ENCODE results near the gene NYNRIN.
"Not testable (repeated sequence)": the region's sequence is repeated elsewhere in the genome, so short reads cannot be mapped to it uniquely, and the experiment has no call there.

The NYNRIN gene

GRCh38 chr14:24431569-24432258 lies 32.9 kb downstream of the NYNRIN start:
- peak; percentile 90 to 91 for DNase-seq (ENCODE audit: low read depth in 2 of 2)

DNA sequence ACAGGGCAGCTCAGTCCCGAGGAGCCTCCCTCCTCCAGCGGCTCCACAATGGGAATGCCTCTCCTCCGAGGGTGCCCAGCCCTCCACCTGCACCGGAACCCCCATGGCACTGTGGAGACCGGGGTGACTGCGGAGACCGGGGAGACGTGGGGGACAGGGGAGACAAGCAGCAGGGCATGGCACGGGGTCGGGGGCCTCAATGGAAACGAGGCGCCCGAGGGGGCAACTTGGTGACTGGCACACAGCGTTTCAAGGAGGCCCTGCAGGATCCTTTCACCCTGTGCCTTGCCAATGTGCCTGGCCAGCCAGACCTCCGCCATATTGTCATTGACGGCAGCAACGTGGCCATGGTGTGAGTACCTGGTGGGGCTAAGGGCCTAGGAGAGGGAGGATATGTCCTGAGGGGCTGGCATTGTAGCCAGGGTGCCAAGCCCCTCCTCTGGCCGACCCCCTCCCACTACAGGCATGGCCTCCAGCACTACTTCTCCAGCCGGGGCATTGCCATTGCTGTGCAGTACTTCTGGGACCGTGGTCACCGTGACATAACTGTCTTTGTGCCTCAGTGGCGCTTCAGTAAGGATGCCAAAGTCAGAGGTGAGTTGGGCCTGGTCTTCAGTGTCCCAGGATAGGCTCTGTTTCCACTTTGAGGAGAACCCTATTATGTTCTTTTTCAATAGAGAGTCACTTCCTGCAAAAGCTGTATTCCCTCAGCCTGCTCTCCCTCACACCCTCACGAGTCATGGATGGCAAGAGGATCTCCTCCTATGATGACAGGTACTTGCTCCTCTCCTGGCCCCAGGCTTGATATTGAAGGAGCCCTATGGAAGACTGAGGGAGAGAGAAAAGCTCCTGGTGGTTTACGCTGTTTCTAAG lies 33.7 kb downstream of the NYNRIN start:
- DNase-seq (ENCODE audit: low read depth in 2 of 2), result no peak

DNA sequence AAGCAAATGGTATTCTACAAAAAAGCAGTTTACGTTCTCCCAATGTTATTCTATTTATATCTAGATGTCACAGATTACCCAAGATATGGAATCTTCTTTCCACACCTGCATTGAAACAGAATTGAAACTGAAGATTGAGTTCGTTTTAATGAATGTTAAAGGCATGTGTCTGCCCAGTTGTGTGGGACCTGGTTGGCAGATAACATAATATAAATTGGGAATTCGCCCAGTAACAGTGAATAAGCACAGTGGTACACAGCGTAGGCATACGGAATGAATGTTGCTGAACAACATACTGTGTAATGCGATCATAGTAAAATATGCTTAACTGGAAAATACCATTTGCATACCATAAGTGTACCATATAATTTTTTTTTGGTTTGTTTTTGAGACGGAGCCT lies 35.2 kb downstream of the NYNRIN start:
- DNase-seq (ENCODE audit: low read depth in 2 of 2), result no peak

- DNase-seq (ENCODE audit: low read depth in 2 of 2), result no peak
Measured at GRCh38 chr14:24434676-24435075, 35.9 kb downstream of the NYNRIN start.

- no peak for DNase-seq (ENCODE audit: low read depth in 2 of 2)
Measured at GRCh38 chr14:24435192-24435810, 36.5 kb downstream of the NYNRIN start.

GRCh38 chr14:24435998-24436354 lies 37.2 kb downstream of the NYNRIN start:
- DNase-seq (ENCODE audit: low read depth in 2 of 2), result no peak

DNA sequence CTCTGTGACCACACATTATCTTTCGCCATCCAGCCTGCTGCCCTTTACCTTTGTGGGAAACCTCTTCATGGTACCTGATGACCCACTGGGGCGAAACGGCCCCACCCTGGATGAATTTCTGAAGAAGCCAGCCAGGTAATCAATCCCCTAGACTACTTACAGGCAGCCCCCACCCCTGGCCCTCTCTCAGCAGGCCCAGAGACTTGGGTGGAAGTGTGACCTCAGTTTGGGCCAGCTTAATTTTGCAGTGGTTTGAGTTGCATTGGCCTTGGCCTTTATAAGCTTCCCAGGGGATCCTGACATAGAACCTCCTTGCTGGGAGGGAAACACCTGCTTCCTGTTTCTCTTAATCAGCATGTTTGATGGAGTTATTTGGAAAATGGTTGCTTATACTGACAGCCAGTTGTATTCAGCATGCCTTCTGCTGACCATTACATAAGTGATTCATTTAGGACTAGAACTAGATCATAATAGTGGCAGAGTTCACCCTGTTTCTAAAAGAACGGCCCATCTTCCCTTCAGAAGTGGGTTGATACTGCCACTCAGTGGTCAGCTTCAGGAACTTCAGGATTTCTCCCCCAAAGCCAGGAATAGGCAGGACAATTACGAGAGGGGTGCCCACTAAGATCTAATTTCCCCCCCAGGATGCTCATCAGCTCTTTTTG lies 37.7 kb downstream of the NYNRIN start:
- DNase-seq (ENCODE audit: low read depth in 2 of 2), result no peak

DNA sequence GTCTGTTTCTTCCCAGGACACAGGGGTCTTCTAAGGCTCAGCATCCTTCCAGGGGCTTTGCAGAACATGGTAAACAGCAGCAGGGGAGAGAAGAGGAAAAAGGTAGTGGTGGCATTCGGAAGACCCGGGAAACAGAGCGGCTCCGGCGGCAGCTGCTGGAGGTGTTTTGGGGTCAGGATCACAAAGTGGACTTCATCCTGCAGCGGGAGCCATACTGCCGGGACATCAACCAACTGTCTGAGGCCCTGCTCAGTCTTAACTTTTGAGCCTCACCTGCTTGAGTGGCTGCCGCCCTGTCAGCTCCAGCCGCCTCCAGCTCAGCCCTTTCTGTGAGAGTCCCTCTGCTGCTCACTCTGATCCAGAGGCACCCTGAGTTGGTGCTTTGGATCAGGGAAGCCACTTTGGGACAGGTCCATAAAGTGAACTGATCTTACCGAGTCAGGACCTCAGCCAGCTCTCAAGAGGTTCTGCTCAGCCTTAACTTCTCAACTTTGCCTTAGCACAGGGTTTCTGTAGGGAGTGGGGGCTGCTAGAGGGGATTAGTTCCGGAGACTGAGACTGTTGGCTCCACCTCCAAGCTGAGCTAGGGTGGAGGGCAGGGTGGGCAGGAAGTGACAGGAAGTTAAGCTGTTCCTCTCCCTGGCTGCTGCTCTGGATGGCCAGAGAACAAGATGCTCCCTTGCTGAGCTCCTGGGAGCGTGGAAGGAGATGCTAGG lies 38.4 kb downstream of the NYNRIN start:
- DNase-seq (ENCODE audit: low read depth in 2 of 2), result no peak

DNA sequence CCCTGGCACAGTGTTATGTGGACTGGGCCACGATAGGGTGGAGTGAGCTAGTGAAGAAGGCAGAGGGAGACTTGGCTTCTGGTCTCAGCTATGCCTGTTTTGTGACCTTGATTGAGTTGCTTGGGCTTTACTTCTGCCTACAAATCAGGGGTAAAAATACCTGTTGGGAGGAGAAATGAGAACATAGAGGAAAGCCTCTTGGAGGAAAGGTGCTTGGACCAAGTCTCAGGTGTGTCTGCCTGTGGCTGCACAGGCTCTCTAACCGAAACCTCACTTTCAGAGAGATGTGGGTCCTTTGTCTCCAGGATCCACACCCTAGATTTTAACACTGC lies 38.9 kb downstream of the NYNRIN start:
- DNase-seq (ENCODE audit: low read depth in 2 of 2), result no peak

- no peak for DNase-seq (ENCODE audit: low read depth in 2 of 2)
Measured at GRCh38 chr14:24438223-24439097, 39.7 kb downstream of the NYNRIN start.

- no peak for DNase-seq (ENCODE audit: low read depth in 2 of 2)
Measured at GRCh38 chr14:24439257-24439656, 40.5 kb downstream of the NYNRIN start.

DNA sequence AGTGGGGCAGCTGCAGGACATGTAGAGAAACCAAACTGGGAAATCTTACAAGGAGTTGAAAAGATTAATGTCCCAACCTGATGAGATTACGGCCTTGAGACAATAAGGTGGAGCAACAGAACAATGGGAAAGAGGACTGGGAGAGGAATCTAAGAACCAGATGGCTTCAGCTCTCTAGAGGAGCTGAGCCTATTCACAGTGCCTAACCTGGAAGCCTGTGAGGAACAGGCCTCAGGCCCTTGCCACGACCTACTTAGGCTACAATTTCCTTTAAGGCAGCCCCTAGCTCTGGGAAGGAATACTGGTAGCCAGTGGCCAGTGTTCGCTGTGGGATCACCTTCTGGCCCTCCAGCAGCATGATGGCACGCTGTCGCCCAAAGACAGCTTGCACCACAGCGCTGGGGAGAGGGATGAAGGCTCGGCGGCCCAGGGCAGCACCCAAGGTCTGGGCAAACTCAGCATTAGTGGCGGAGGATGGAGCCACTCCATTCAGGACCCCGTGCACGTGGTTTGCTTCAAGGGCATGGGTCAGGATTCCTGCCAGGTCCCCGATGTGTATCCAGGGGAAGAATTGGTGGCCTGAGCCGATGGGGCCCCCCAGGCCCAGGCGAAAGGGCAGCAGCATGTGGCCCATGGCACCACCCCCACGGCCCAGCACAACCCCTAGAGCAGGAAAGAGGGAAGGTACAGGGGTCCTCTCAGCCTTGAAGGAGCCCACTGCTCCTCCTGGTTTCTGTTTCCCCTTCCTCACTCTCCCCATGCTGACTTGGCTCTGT lies 41.2 kb downstream of the NYNRIN start:
- no peak for DNase-seq (ENCODE audit: low read depth in 2 of 2)

DNA sequence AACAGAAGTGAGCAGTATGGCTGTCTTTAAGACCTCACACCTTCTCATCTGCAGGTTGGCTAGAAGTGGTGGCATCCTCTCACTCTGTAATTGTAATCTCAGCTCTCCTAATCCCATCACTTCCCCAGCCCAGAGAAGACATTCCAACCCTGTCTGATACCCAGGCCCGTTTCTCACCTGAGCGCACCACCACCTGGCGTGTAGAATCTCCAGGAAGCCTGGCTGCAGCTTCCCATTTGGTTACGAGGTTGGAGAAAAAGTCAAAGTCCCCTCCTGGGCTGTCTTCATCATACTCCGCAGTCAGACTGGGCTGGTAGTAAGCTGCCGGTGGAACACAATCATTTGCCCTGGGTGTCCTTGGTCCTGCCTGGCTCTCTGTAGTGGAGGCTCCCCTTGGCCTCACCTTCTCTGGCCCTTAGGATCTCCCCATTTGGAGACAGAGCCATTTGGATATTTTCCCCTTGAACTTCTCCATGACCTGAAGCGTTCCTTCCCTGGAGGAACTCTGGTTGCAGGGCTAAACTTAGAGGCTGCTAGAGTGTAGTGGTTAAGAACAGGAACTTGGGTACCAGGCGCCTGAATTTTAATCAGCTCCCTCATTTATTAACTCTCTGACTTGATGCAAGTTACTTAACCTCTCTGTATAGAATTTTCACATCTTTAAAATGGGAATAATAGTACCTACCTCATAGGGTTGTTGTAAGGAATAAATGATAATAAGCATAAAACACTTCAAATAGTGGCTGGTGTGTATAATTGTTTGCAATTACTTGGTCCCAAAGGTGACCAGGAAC lies 42.0 kb downstream of the NYNRIN start:
- no peak for DNase-seq (ENCODE audit: low read depth in 2 of 2)

DNA sequence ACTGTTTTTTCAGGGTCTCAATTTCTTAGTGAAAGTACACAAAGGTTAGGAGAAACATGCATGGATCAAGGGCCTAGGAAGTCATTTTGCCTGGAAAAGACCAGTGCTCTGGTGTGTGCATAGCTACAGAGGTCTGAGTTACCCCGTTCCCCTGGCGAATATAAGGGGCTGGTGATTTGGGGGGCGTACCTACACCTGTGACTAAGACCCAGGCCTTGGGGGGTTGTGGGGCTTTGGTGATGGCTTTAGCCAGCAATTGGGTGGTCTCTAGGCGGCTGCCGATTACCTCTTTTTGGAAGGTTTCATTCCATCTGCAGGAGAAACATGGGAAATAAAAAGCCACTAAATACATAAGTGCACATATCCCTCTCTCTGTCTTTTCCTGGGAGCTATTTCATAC lies 42.7 kb downstream of the NYNRIN start:
- no peak for DNase-seq (ENCODE audit: low read depth in 2 of 2)

DNA sequence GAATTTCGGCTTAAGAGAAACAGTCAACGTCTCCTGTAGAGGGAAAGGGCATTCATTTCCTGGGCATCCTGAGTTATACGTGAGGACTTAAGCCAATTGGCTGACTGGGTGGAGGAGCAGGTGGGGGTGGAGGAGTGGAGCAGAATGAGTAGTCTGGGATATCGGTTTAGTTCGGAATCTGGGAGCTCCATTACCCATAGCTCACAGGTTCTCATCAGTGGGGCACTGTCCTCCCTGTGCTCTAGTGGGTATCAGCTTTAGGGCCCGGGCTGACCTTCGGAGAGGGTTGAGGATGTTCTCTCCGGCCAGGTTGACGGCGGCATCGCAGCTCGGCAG lies 43.1 kb downstream of the NYNRIN start:
- DNase-seq (ENCODE audit: low read depth in 2 of 2), result no peak

GRCh38 chr14:24442240-24443052 lies 43.6 kb downstream of the NYNRIN start, which contains the start of gene SDR39U1:
Gene SDR39U1 (minus strand): TSS chr14:24442776. CDS start chr14:24442769, 7 bp downstream.
- peak; percentile 83 to 94 for DNase-seq (ENCODE audit: low read depth in 2 of 2)

DNA sequence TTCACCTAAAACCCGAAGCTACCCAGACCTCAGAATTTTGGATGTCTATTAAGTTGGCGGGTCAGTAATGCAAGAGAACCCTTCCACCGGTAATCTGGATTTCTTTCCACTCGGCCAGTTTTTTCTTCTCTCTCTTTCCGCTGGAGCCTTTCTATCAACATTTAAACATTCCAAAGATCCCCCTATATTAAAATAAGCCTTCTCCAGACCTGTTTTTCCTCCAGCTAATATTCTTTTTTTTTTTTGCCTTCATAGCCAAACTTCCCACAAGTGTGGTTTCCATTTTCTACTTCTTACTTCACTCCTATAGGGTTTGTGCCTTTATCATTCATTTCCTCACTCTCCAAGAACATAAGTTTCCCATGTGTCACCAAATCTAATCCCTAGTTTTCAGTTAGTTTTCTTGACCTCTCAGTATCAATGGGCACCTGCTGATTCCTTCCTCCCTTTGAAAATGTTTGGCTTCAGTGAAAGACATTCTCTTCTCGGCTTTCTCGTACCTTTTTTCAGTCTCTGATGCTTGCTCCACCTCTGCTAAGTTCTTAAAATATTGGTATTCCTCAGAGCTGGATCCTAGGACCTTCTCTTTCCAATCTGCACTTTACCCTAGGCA lies 44.4 kb downstream of the NYNRIN start:
- DNase-seq (ENCODE audit: low read depth in 2 of 2), result no peak

DNA sequence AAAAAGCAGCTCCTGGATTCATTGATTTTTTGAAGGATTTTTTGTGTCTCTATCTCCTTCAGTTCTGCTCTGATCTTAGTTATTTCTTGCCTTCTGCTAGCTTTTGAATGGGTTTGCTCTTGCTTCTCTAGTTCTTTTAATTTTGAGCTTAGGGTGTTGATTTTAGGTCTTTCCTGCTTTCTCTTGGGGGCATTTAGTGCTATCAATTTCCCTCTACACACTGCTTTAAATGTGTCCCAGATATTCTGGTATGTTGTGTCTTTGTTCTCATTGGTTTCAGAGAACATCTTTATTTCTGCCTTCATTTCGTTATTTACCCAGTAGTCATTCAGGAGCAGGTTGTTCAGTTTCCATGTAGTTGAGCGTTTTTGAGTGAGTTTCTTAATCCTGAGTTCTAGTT lies 52.0 kb downstream of the NYNRIN start:
- DNase-seq (ENCODE audit: low read depth in 2 of 2), result not testable (repeated sequence)
